ENCODE data around the gene AKAP13.
A peak's percentile ranks its signal among the peaks of the same experiment; 100 is the strongest.
"Not testable (repeated sequence)": the region's sequence is repeated elsewhere in the genome, so short reads cannot be mapped to it uniquely, and the experiment has no call there.

Gene AKAP13

DNA sequence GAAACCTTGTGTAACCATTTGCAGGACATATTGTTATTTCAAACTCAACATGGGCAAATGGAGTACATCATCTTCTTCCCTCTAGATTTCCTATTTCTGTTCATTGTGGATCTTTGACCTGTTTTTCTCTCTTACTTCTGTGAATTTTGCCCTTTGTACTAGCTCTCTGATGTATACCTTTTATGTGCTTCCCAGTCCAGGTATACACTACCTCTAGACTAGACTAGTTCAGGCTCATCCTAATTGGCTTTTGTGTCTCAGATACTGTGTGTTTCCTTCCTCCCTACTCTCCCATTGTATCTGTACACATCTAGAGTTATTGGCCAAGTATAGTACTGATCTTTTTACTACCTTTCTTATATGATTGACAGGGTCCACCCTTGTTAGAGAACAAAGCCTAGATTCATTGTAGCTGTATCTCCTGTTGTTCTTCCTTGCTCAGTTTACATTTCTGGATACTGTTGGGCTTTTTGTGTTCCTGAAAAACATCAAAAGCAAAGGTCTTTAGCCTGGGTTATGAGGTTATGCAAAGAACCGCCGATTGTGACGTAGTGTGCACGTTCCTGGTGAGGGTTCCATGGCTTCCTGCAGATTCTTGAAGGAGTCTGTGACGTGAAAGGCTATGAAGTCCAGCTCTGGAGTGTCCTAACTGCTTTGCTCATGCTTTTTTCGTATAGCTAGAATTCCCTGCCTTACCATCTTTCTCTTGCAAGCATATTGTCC is 247.0 kb downstream of the AKAP13 start:
- DNase-seq, result no peak

DNA sequence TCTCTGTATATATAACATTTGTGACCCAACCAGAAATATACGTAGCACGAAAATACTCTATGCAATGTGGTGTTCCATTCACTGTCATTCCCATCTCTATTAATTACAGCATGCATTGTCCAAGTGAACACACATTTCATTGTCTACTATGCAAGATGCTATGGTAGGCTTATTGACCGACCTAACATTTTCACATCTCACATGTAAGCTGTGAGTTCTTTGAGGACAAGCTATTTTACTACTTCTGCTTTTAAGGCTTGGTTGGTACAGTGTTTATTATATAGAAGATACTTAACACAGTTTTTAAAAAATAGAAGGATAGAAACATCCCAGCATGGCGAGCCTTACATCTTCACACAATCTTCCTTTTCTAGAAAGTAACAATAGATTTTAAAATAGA is 249.9 kb downstream of the AKAP13 start:
- no peak for DNase-seq

DNA sequence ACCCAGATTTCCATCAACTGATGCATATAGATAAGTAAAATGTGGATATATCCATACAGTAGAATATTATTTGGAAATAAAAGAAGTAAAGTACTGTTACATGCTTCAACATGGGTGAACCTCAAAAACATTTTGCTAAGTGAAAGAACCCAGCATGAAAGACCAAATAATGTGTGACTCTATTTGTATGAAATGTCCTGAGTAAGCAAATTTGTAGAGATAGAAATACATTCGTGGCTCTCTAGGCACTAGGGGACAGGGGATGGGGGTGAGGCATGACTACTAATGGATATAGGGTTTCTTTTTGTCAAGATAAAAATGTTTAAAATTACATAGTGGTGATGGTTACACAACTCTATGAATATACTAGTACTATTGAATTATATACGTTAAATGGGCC is 250.6 kb downstream of the AKAP13 start:
- DNase-seq, result no peak

DNA sequence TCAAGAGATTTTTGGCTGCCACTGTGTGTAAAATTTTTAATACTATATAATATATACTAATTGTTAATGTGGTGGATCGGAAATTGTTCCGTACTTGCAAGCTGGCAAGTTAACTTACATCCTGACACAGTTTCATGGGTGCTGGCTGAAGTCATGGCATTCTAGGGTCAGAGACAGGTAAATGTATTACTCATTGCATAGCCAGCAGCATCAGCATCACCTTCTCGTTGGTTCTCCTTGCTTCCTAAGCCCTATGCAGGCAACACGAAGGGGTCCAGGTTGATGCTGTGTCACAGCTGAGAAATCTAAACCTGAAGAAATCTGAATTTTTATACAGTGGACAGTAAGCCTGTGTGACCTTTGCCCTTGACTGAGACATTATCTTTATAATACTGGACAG is 251.6 kb downstream of the AKAP13 start:
- DNase-seq, result no peak

- DNase-seq, result no peak
Measured at GRCh38 chr15:85633859-85634258, 253.5 kb downstream of the AKAP13 start.

DNA sequence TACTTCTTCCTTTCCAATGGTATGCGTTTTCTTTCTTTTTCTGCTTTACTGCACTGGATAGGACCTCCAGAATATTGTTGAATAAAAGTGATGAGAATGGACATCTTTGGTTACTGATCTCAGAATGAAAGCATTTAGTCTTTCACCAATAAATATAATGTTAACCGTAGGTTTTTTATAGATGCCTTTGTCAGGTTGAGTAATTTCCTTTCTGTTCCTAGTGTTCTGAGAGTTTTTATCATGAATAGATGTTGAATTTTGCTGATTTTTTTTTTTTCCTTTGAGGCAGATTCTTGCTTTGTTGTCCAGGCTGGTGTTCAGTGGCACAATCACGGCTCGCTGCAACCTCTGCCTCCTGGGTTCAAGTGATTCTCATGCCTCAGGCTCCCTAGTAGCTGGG is 255.9 kb downstream of the AKAP13 start:
- no peak for DNase-seq

GRCh38 chr15:85639752-85640381 is 259.5 kb downstream of the AKAP13 start:
- DNase-seq, result no peak

DNA sequence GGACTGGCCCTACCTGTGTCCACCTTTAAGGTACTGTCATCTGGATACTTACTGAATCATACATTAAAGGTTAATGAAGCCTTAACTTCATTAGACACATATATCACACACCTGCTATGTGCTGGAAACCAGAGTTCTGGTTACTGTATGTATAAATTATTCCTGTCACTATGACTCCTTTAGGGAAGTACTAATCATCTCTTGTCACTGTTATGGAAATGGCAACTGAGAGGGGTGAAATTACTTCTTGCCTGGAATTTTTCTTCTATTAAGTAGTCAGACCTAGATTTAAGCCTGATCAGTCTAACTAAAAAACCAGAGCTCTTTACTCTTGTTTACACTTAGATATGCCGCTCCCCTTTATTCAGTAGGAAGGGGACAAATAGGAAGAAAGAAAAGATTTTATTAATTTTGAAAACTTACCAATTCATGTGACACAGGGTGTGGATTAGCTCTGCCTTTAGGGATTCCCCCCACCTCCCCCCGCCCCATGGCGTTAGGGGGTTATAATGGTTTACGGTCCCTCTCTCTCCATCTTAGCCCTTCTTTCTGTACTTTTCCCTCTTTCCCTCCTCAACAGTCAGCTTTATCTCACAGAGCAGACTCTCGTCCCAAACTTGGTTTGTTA is 261.8 kb downstream of the AKAP13 start:
- DNase-seq, result peak; percentile 33

DNA sequence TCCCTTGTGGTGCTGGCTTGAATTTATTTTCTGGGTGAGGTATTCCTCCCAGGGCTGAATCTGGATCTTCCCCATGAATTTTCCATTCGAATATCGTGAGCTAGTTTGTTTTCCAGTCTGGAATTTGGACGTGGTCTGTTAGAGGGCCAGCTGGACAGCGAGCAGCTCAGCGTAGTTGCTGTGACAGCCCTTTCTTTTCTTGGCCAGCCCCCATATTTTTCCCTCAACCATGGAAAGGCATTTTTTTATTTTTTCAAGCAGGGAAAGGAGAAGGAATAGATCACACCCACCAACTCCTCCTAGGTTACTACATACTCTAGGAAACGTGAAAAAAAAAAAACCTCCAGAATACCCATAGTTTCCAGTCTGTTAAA is 262.3 kb downstream of the AKAP13 start:
- no peak for DNase-seq

DNA sequence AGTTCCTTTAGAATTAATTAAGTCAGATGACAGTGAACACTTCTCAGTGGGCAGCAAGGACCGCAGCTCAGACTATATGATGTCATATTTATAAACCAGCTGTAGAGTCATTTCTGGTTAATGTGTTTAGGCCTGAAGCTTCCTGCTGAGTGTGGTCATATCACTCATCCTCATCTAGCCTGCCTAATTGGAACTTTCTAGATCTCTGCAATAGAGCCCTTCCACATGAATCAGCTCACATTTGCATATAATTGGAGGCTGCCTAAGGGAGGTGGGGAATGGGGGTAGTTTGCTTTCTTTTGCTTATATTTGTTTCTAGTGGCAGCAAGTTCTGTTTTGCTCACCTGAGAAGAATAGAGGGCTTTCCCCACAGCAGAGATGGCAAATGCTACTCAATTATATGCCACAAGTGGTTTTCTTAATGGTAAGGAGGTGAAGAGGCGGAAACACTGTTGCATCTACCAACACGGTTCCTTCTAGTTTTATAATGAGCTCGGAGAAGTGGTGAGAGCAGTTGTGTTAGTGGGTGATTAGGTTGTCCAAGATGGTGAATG is 266.2 kb downstream of the AKAP13 start:
- DNase-seq, result no peak

- DNase-seq, result no peak
Measured at GRCh38 chr15:85649372-85649771, 269.0 kb downstream of the AKAP13 start.

DNA sequence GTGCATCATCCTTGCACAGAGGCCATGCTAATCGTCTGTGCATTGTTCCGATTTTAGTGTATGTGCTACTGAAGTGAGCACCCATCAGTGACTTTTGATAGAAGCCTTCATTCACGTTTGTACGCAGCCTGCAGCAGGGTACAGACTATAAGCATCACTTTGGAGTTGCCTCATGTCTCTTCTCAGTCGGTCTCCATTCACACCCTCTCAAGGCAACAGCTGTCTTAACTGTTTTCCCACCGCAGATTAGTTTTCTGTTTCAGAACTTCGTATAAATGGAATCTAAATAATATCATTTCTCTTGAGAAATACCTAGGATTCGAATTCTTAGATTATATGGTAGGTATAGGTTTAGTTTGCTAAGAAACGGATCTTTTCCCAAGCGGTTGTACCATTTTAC is 271.1 kb downstream of the AKAP13 start:
- DNase-seq, result no peak

DNA sequence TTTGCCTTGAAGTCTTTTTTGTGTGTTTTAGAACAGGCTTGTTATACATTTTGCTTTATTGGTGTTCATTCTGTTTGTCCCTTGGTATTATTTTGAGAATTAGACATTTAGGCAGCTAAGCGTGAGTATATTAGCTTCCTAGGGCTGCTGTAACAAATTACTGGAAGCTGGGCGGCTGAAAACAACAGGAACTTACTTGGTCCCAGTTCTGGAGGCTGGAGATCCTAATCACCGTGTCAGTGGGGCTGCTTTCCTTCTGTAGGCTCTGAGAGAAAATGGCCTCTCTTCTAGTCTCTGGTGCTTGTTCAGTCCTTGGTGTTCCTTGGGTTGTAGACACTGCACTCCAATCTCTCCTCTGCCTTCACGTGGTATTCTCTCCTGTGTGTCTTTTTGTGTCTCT is 272.1 kb downstream of the AKAP13 start:
- DNase-seq, result no peak

- DNase-seq, result no peak
Measured at GRCh38 chr15:85657132-85657531, 276.7 kb downstream of the AKAP13 start.

DNA sequence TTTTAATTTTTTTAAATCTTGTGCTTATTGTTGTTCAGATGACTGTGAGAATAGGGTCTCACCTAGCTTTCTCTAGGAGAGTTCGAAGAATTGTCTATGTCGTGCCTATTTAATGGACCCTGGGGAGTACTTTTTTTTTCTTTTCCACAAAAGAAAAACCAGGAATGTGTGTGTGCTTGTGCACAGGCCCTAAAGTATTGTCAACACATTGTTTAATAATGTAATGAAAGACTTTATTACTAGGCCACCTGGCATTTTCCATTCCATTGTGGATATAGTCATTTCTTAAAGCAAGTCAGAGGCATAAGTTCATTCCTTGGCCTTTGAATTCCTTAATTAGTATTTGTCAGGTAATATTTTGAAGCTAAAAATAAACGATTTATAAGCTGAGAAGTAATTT is 278.4 kb downstream of the AKAP13 start:
- no peak for DNase-seq

DNA sequence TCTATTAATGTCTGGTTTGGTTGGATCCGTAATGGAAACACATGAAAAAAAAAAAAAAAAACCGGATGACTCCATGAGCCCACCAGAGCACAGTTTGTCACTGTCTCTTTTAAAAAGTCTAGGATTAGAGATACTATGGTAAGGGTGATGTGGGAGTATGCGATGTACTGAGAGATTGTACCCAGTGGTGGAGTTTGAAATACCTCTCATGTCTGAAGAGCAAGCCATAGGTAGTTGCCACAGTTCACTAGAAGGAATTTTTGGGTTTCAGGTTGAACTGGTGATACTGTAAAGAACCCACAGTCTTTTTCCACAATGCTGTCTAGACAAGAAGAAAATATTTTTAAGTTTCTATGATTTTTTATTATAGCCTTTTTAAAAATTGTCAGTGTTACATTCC is 281.5 kb downstream of the AKAP13 start:
- no peak for DNase-seq

DNA sequence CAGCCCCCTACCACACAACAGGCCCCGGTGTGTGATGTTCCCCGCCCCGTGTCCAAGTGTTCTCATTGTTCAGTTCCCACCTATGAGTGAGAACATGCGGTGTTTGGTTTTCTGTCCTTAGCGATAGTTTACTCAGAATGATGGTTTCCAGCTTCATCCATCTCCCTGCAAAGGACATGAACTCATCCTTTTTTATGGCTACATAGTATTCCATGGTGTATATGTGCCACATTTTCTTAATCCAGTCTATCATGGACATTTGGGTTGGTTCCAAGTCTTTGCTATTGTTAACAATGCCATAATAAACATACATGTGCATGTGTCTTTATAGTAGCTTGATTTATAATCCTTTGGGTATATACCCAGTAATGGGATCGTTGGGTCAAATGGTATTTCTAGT is 285.3 kb downstream of the AKAP13 start:
- not testable (repeated sequence) for DNase-seq

- DNase-seq, result peak; percentile 20
Measured at GRCh38 chr15:85667491-85668424, 287.4 kb downstream of the AKAP13 start.

- DNase-seq, result no peak
Measured at GRCh38 chr15:85671156-85671555, 290.8 kb downstream of the AKAP13 start.

- DNase-seq, result no peak
Measured at GRCh38 chr15:85672332-85673084, 292.1 kb downstream of the AKAP13 start.

GRCh38 chr15:85673326-85673725 is 292.9 kb downstream of the AKAP13 start:
- DNase-seq, result no peak

All from right kidney (tissue), 1 donor.